Ovary (tissue), 9 donors: Measurements from ENCODE around the gene TAOK2. TPM values are rescaled to one million over a fixed set of nuclear protein-coding genes. Genes with fewer than 3 reads are reported as not detected.

Experiments
- DNase-seq, 5 donors: peaks; one replicate each; pipeline ENCODE4 v3.0.0-alpha.2; 2019 to 2020
- H3K27ac ChIP-seq, 2 donors: fragments of 200-600 bp; one replicate each; pipeline versions ENCODE4 v1.5.1 to v1.8.0; 2019 to 2022
- H3K27me3 ChIP-seq: fragments of 200-600 bp; one replicate; pipeline ENCODE4 v1.8.0; 2022
- H3K36me3 ChIP-seq: fragments of 200-600 bp; sonication (generic); one replicate; pipeline ENCODE4 v1.5.1; 2019
- H3K4me1 ChIP-seq: one replicate; pipeline ENCODE4 v1.8.1; 2013; ENCODE audit warnings: mild to moderate bottlenecking, moderate library complexity; ENCODE audit not compliant: insufficient read depth
- H3K4me3 ChIP-seq: fragments of 200-600 bp; sonication (generic); one replicate; pipeline ENCODE4 v1.5.1; 2017
- H3K9me3 ChIP-seq, 2 donors: fragments of 200-600 bp in 1 of 2; sonication (generic) in 1 of 2; one replicate each; pipeline versions ENCODE4 v1.5.1 to v1.8.1; 2013 to 2019; ENCODE audit warnings: mild to moderate bottlenecking in 1 of 2, moderate library complexity in 1 of 2
- EP300 ChIP-seq: sonication (generic); formaldehyde crosslinking; IDR thresholded peaks from one replicate; pipeline ENCODE4 v1.6.1; 2017; ENCODE audit warnings: antibody characterized with exemption
- POLR2A ChIP-seq: fragments of 450-650 bp; IDR thresholded peaks from one replicate; pipeline ENCODE4 v1.6.1; 2017; ENCODE audit warnings: antibody characterized with exemption, mild to moderate bottlenecking, moderate library complexity
- WGBS, 3 donors: extraction: QIAGEN DNeasy Blood & Tissue Kit in 1 of 3; methylation state at CpG; one replicate each; pipeline versions ENCODE4 v1.1.5 to v1.1.7; 2013 to 2017; 5-methylcytosine and 5-hydroxymethylcytosine counted together
- intact Hi-C, 4 donors: fragments of 100-400 bp; cut with DNase I; formaldehyde crosslinking; loops; one replicate each; pipeline versions ENCODE4 v1.11.0 to v1.15.1; 2022 to 2023
- polyA plus RNA-seq, 2 donors: library from polyadenylated mRNA; stranded (reverse); fragments of 200-250 nt in 1 of 2; fragments of 350-450 nt in 1 of 2; fragmentation: Illumina TruSeq in 1 of 2; extraction: RNeasy Lipid Tissue Mini Kit (QIAGEN cat#74804) in 1 of 2; gene quantifications; one replicate each; pipeline ENCODE4 v1.2.3, GENCODE V29; 2013 to 2014
- total RNA-seq, 7 donors: library from RNA; depleted of rRNA in 2 of 7; stranded (reverse); fragments of >200 nt in 2 of 7; fragmentation: NEBNext Ultra II Directional in 3 of 7; extraction: Animal tissue kit (Norgen Biotek cat#: 25700) in 3 of 7; gene quantifications; one replicate each; pipeline versions ENCODE4 v1.1.0 to v1.2.4, GENCODE V29; 2016 to 2023
- TF ChIP-seq, protein P1 (sequence below), 3 donors: fragments of 450-650 bp in 2 of 3; fragments of 200-600 bp in 1 of 3; IDR thresholded peaks; one replicate each; pipeline versions ENCODE4 v1.5.1 to v1.8.0; 2016 to 2022; ENCODE audit warnings: antibody characterized with exemption in 3 of 3, mild to moderate bottlenecking in 1 of 3
- donor health status: DM: no; HTN: no; CAD: no; lungs with moderate emphysema.
- donor health status: DM: no; HTN: no; CAD: no.
- donor health status: Bipolar disorder and iron deficiency.
- donor health status: DM: yes; HTN: yes; CAD: no.
- donor health status: DM: no; HTN: no; CAD: no.
- donor health status: DM: yes; HTN: yes; CAD: no.

The TAOK2 gene
- total and polyA plus RNA-seq, 9 donors: 19.4 to 54.0 (median 39.1) TPM

DNA sequence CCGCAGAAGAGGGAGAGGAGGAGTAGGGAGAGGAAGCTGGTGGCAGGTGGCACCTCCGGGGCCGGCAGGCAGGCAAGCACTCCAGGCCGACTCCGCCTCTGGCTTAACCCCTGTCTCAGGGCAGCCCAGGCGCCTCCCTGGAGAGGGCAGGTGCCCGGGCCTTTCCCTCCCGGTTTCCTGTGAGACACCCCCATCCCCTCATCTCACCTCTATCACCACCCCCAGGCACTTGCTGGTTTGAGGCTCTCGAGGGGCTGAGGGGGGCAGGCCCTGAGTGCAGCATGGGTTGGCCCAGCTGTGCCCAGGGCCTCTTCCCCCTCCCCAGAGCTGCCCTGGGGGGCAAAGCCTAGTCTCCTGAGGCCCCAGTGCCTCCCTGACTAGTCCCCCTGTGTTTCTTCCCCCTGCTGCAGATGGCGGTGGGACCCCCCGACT is 31.2 kb downstream of the TAOK2 start:
- H3K4me3 ChIP-seq: no peak overlapping the region
- 57 to 64% (median 61%) methylated on average over 10 to 11 of the region's 11 CpGs for WGBS, 3 donors
- intact Hi-C loops: loop anchor here in 3 of 4 donors (5.0 to 10.0 kb wide), 6 partner anchors 78 to 200 kb away; partner anchors contain the start of genes KCTD13 (in 2 of the 3), MAZ (in 2 of the 3), CDIPT (in 1 of the 3) and PRRT2 (in 1 of the 3)

DNA sequence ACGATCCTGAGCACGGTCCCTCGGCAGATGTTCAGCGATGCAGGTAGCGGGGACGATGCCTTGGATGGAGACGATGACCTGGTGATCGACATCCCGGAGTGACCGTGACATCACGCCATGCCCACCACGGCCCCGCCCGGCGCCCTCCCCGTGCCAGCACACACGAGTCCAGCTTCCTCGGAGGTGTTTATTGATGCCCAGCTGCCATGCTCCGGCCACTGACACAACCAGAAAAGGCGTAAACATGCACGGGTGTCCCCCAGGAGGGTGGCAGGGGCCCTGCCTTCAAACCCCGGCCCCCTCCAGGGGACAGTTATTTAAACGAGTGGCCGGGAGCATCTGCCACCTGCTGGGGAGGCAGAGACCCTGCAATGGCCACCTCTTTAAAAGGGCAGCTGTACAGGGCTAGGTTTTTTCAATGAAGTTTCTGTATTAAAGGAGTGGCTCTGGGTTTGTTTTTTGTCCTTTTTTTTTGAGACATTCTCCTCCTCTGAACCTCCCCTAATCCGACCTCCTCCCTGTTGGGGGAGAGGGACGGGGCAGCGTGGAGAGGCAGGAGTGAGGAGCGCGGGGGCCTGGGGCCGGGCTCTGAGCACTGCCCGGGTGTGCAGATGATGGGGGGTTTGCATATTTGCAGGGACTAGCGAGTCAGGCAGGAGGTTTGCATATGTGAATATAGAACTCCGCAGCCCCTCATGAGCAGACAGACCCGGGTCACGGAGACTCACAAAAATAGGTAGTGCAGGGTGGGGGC is 31.9 kb downstream of the TAOK2 start:
- TF ChIP-seq EP300: no peak
- TF ChIP-seq, protein P1, sequence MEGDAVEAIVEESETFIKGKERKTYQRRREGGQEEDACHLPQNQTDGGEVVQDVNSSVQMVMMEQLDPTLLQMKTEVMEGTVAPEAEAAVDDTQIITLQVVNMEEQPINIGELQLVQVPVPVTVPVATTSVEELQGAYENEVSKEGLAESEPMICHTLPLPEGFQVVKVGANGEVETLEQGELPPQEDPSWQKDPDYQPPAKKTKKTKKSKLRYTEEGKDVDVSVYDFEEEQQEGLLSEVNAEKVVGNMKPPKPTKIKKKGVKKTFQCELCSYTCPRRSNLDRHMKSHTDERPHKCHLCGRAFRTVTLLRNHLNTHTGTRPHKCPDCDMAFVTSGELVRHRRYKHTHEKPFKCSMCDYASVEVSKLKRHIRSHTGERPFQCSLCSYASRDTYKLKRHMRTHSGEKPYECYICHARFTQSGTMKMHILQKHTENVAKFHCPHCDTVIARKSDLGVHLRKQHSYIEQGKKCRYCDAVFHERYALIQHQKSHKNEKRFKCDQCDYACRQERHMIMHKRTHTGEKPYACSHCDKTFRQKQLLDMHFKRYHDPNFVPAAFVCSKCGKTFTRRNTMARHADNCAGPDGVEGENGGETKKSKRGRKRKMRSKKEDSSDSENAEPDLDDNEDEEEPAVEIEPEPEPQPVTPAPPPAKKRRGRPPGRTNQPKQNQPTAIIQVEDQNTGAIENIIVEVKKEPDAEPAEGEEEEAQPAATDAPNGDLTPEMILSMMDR (IDR thresholded peaks at IDR 0.05): peak; percentile 24 to 76 (median 65)
- no peak for TF ChIP-seq POLR2A

More for the DNA sequence above, 31.2 kb downstream of the TAOK2 start:
- TF ChIP-seq EP300: no peak
- TF ChIP-seq, protein P1 (IDR thresholded peaks at IDR 0.05): no peak
- no peak for TF ChIP-seq POLR2A
- peaks cover 2% of the 10 kb centered on the region for H3K4me1 ChIP-seq
- H3K27ac ChIP-seq: no peak overlapping the region
- DNase-seq: no peak
- H3K27me3 ChIP-seq: no peaks in the 10 kb centered on the region
- no peaks in the 10 kb centered on the region for H3K9me3 ChIP-seq
- H3K36me3 ChIP-seq: no peaks in the 10 kb centered on the region

DNA sequence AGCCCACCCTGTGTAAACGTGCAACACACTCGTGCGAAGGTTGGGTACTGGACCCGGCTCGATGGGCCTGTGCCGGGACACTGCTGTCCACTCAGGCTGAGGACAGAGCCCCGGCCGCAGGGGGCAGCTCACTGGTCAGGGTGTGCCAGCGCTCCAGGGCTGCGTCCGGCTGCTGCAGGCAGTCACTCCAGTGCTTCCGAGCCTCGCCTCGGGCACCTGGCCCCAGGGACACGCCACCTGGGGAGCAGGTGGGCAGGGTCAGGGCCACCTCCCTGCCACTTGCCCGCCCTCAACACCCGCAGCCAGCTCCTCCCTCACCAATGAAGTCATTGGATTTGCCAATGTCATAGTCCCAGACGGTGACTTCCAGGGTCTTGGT is 32.4 kb downstream of the TAOK2 start:
- no peak overlapping the region for H3K4me3 ChIP-seq
- no peak for DNase-seq
- intact Hi-C loops: loop anchor here in 3 of 4 donors (5.0 to 10.0 kb wide), 5 partner anchors 81 to 201 kb away; partner anchors contain the start of genes MAZ (in 2 of the 3), CDIPT (in 1 of the 3), KCTD13 (in 1 of the 3) and PRRT2 (in 1 of the 3)
- no peaks in the 10 kb centered on the region for H3K27me3 ChIP-seq
- no peak for TF ChIP-seq EP300
- no peak overlapping the region for H3K27ac ChIP-seq
- 81 to 89% (median 85%) methylated on average over 18 of the region's 18 CpGs for WGBS, 3 donors
- peaks cover 2% of the 10 kb centered on the region for H3K4me1 ChIP-seq
- no peaks in the 10 kb centered on the region for H3K9me3 ChIP-seq
- no peaks in the 10 kb centered on the region for H3K36me3 ChIP-seq

More for the DNA sequence above, 31.9 kb downstream of the TAOK2 start:
- no peaks in the 10 kb centered on the region for H3K9me3 ChIP-seq
- no peak overlapping the region for H3K27ac ChIP-seq
- DNase-seq: peak in 1 of 5 donors; percentile 46
- no peaks in the 10 kb centered on the region for H3K27me3 ChIP-seq
- peaks cover 2% of the 10 kb centered on the region for H3K4me1 ChIP-seq
- WGBS, 3 donors: 43 to 55% (median 46%) methylated on average over 35 of the region's 35 CpGs
- intact Hi-C loops: loop anchor here in 3 of 4 donors (5.0 to 10.0 kb wide), 5 partner anchors 81 to 201 kb away; partner anchors contain the start of genes MAZ (in 2 of the 3), CDIPT (in 1 of the 3), KCTD13 (in 1 of the 3) and PRRT2 (in 1 of the 3)
- H3K4me3 ChIP-seq: no peak overlapping the region
- H3K36me3 ChIP-seq: no peaks in the 10 kb centered on the region

DNA sequence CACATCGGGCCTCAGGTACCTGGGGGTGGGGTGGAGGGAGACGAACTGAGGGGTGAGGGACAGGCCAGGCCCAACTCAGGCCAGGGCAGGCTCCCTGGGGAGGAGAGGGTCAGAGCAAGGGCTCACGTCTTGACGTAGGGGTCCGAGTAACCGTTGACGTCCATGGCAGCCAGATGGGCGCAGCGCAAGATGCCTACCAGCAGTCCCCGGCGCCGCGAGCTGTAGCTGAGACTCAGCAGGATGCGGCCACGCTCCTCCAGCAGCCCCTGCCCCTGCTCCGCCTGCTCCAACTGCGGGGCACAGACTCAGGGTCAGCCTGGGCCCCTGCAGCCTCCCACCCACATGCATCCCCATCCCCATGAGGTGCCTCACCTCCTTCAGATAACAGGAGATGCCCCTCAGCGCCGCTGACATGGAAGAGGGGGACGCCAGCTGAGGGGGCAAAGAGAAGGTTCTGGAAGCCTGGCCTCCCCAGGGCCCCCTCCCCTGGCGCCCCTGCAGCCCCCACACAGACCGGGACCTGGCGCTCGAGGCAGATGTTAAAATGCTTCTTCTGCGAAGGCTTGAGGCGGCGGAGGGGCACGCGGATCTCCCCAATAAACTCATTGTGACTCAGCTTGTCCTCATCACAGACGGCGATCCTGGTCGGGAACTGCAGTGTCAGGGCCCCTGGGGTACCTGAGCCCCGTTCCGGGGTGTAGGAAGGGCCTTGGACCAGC is 33.1 kb downstream of the TAOK2 start:
- DNase-seq: no peak
- H3K27me3 ChIP-seq: no peaks in the 10 kb centered on the region
- H3K4me1 ChIP-seq: peaks cover 2% of the 10 kb centered on the region
- H3K9me3 ChIP-seq: no peaks in the 10 kb centered on the region
- 76 to 85% (median 79%) methylated on average over 29 to 34 of the region's 34 CpGs for WGBS, 3 donors
- intact Hi-C loops: loop anchor here in 3 of 4 donors (5.0 to 10.0 kb wide), 5 partner anchors 82 to 202 kb away; partner anchors contain the start of genes MAZ (in 2 of the 3), CDIPT (in 1 of the 3), KCTD13 (in 1 of the 3) and PRRT2 (in 1 of the 3)
- no peaks in the 10 kb centered on the region for H3K36me3 ChIP-seq
- no peak for TF ChIP-seq POLR2A
- TF ChIP-seq, protein P1 (IDR thresholded peaks at IDR 0.05): no peak
- TF ChIP-seq EP300: no peak
- no peak overlapping the region for H3K27ac ChIP-seq
- no peak overlapping the region for H3K4me3 ChIP-seq
